Nephron (organoid): ENCODE data around the gene CARD14.
A peak's percentile ranks its signal among the peaks of the same experiment; 100 is the strongest.

Source experiments
- H3K27ac Mint-ChIP-seq, 3 experiments: 2 replicates each; pipeline ENCODE4 v1.8.0; 2020; ENCODE audit warnings: mixed read lengths in 3 of 3, mild to moderate bottlenecking in 2 of 3, moderate library complexity in 1 of 3
- H3K27me3 Mint-ChIP-seq: 2 replicates; pipeline ENCODE4 v1.8.0; 2021; ENCODE audit warnings: low read depth, mild to moderate bottlenecking, moderate library complexity, mixed read lengths
- H3K36me3 Mint-ChIP-seq: 2 replicates; pipeline ENCODE4 v1.8.0; 2020; ENCODE audit warnings: low read depth, mixed read lengths
- H3K4me1 Mint-ChIP-seq: 2 replicates; pipeline ENCODE4 v1.8.0; 2020; ENCODE audit warnings: mixed read lengths
- H3K4me3 Mint-ChIP-seq, 3 experiments: 2 replicates each; pipeline ENCODE4 v1.8.0; 2020; ENCODE audit warnings: mild to moderate bottlenecking in 3 of 3, mixed read lengths in 3 of 3, moderate library complexity in 2 of 3
- H3K9me3 Mint-ChIP-seq: 2 replicates; pipeline ENCODE4 v1.8.0; 2020; ENCODE audit warnings: mixed read lengths
- CTCF ChIP-seq, 3 experiments: fragments of 200-600 bp; sonication (generic); IDR thresholded peaks; one replicate each; pipeline ENCODE4 v1.5.0; 2021; ENCODE audit warnings: antibody characterized with exemption in 3 of 3; ENCODE audit not compliant: unreplicated experiment in 3 of 3

Gene CARD14

DNA sequence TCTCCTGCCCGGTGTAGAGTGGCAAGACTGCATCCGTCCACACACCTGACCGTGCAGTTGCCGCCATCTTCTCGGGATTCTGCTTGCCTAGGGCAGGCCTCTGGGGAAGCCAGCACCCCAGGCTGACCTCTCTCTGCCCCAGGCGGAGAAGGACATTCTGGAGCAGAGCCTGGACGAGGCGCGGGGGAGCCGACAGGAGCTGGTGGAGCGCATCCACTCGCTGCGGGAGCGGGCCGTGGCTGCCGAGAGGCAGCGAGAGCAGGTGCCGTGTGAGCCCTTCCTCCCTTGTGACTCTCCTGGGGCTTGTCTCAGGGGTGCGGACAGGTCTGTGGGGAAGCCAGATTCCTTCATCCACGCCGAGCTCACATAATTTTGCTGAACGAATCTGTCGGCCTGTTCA is 19.8 kb downstream of the CARD14 start:
- peaks cover 23% of the 10 kb centered on the region for H3K27me3 Mint-ChIP-seq
- no peaks in the 10 kb centered on the region for H3K9me3 Mint-ChIP-seq
- H3K27ac Mint-ChIP-seq: no peak overlapping the region
- H3K36me3 Mint-ChIP-seq: no peaks in the 10 kb centered on the region
- H3K4me3 Mint-ChIP-seq: no peak overlapping the region
- no peak for TF ChIP-seq CTCF (IDR thresholded peaks at IDR 0.05; ENCODE audit: unreplicated experiment in 3 of 3)
- H3K4me1 Mint-ChIP-seq: peaks cover 10% of the 10 kb centered on the region

GRCh38 chr17:80190716-80191115 is 20.9 kb downstream of the CARD14 start:
- Mint-ChIP-seq H3K27me3 (peaks cover 20% of the 10 kb centered on the region), H3K4me3 (no peak overlapping the region), H3K36me3 (no peaks in the 10 kb centered on the region), H3K9me3 (no peaks in the 10 kb centered on the region), H3K4me1 (peaks cover 10% of the 10 kb centered on the region), H3K27ac (no peak overlapping the region)
- no peak for TF ChIP-seq CTCF (IDR thresholded peaks at IDR 0.05; ENCODE audit: unreplicated experiment in 3 of 3)

DNA sequence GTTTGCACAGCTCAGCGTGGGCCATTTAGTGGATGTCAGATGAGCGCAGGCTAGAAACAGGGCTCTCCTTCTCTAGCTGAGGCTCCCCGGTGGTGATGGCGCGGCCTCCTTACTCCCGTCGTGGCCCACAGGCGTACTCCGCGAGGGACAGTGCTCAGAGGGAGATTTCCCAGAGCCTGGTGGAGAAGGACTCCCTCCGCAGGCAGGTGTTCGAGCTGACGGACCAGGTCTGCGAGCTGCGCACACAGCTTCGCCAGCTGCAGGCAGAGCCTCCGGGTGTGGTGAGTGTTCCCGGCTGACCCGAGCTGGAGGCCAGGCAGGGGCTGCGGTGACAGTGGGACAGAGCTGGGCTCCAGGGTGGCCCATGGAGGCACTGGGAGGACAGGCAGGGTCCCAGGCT is 21.4 kb downstream of the CARD14 start:
- H3K9me3 Mint-ChIP-seq: no peaks in the 10 kb centered on the region
- H3K36me3 Mint-ChIP-seq: no peaks in the 10 kb centered on the region
- no peak for TF ChIP-seq CTCF (IDR thresholded peaks at IDR 0.05; ENCODE audit: unreplicated experiment in 3 of 3)
- no peak overlapping the region for H3K27ac Mint-ChIP-seq
- peaks cover 10% of the 10 kb centered on the region for H3K4me1 Mint-ChIP-seq
- peaks cover 20% of the 10 kb centered on the region for H3K27me3 Mint-ChIP-seq
- no peak overlapping the region for H3K4me3 Mint-ChIP-seq

DNA sequence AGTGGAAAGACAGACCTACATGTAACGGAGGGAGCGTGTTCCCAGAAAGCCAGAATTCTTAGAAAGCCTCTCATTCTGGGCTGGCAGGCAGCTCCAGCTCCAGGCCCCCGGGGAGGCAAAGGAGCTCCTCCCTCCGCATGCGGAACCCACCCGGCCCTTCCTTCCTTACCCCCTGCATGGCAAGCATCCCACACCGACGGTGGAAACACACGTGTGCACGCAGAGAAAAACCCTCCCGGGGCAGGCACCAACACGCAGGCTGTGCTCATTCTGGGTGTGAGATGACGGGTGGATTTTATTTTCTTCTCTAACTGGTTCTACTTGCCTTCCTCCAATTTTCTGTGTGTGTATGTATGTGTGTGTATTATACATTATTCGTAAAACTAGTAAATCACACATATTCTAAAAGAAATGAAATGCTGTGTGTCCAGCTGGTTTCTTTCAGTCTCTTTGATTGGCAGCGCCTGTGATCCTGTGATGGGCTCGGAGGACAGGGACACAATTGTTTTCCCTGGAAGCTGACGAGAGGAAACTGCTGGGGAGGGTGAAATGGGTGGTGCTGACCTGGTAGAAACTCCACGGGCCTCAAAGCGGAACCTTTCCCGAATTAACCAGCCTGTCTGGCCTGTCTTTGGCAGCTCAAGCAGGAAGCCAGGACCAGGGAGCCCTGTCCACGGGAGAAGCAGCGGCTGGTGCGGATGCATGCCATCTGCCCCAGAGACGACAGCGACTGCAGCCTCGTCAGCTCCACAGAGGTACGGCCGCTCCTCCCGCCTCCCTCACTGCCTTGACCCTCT is 22.2 kb downstream of the CARD14 start:
- TF ChIP-seq CTCF (IDR thresholded peaks at IDR 0.05; ENCODE audit: unreplicated experiment in 3 of 3): no peak
- Mint-ChIP-seq H3K27ac (peak overlapping the region in 1 of 3 experiments; percentile 64), H3K36me3 (no peaks in the 10 kb centered on the region), H3K27me3 (peaks cover 20% of the 10 kb centered on the region), H3K9me3 (no peaks in the 10 kb centered on the region), H3K4me3 (no peak overlapping the region), H3K4me1 (peaks cover 10% of the 10 kb centered on the region)

- peaks cover 19% of the 10 kb centered on the region for H3K4me1 Mint-ChIP-seq
- no peak overlapping the region for H3K27ac Mint-ChIP-seq
- no peaks in the 10 kb centered on the region for H3K9me3 Mint-ChIP-seq
- H3K36me3 Mint-ChIP-seq: no peaks in the 10 kb centered on the region
- H3K27me3 Mint-ChIP-seq: peaks cover 9% of the 10 kb centered on the region
- no peak overlapping the region for H3K4me3 Mint-ChIP-seq
- TF ChIP-seq CTCF (IDR thresholded peaks at IDR 0.05; ENCODE audit: unreplicated experiment in 3 of 3): no peak
These were observed 25.3 kb downstream of the CARD14 start for GRCh38 chr17:80195141-80195540.
